Measurements from ENCODE around the gene PITPNM3.

The PITPNM3 gene

DNA sequence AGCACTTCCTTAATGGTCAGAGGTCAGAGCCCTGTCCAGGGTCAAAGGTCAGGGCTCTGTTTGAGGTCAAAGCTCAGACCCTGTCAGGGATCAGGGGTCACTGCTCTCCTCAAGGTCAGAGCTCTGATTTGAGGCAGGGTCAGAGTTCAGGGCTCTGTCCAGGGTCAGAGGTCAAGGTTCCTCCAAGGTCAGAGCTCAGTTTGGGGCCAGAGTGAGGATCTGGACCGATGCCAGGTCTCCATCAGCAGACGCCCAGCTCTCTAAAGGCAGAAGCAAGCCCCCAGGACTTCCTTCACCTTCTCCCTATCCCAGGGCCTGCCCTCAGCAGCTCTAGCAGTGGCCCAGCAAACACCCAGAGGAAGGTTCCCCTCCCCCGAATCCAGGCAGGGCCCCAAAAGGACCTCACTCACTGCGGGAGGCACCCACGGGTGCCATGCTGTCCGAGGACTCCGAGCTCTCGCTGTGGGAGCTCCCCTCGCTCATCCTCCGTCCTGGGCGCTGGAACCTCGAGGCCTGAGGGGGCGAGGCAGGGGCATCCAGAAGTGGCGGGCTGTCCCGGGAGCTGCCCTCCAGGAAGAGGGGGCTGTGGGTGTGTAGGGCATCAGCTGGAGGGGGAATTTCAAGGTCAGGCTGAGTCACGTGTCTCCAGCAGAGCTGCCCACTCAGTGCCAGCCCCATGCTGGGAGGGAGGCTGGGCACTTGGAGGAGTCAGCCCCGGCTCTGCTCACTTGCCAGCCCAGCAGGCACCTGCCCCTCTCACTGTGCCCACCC is 85.4 kb downstream of the PITPNM3 start:
- H3K4me1 ChIP-seq (ENCODE audit: insufficient read depth, low read length, poor library complexity, severe bottlenecking): no peaks in the 10 kb centered on the region
- no peaks in the 10 kb centered on the region for H3K36me3 ChIP-seq (ENCODE audit: insufficient read depth, low read length)
- no peak overlapping the region for H3K4me2 ChIP-seq (ENCODE audit: low read depth, low read length, poor library complexity, severe bottlenecking)
- H3K27me3 ChIP-seq (ENCODE audit: insufficient read depth, low read length, poor library complexity, severe bottlenecking): no peaks in the 10 kb centered on the region
- TF ChIP-seq EZH2phosphoT487 (IDR thresholded peaks at IDR 0.05; ENCODE audit: borderline replicate concordance) (no peak), CTCF (conservative IDR thresholded peaks at IDR 0.05; ENCODE audit: low read length) (no peak)
- H3K9me2 ChIP-seq (replicated peaks; ENCODE audit: low read depth, low read length): no peaks in the 10 kb centered on the region
- H4K20me1 ChIP-seq (ENCODE audit: insufficient read depth, low read length, poor library complexity, severe bottlenecking): no peaks in the 10 kb centered on the region
- no peak overlapping the region for H3K9ac ChIP-seq (ENCODE audit: low read depth, low read length, poor library complexity, severe bottlenecking)
- no peak overlapping the region for H2AFZ ChIP-seq (ENCODE audit: low read length)
- no peaks in the 10 kb centered on the region for H3F3A ChIP-seq (ENCODE audit: low read depth)
- H3K9me3 ChIP-seq (ENCODE audit: insufficient read depth, low read depth, low read length): no peaks in the 10 kb centered on the region
- H3K79me2 ChIP-seq (ENCODE audit: insufficient read depth, low read length): no peaks in the 10 kb centered on the region
- H3K4me3 ChIP-seq (ENCODE audit: low read length, poor library complexity, severe bottlenecking): no peak overlapping the region

GRCh38 chr17:6470146-6470718 is 86.1 kb downstream of the PITPNM3 start:
- H2AFZ ChIP-seq (ENCODE audit: low read length): no peak overlapping the region
- no peak overlapping the region for H3K4me3 ChIP-seq (ENCODE audit: low read length, poor library complexity, severe bottlenecking)
- no peaks in the 10 kb centered on the region for H3K9me2 ChIP-seq (replicated peaks; ENCODE audit: low read depth, low read length)
- H4K20me1 ChIP-seq (ENCODE audit: insufficient read depth, low read length, poor library complexity, severe bottlenecking): no peaks in the 10 kb centered on the region
- no peaks in the 10 kb centered on the region for H3K36me3 ChIP-seq (ENCODE audit: insufficient read depth, low read length)
- H3F3A ChIP-seq (ENCODE audit: low read depth): no peaks in the 10 kb centered on the region
- H3K79me2 ChIP-seq (ENCODE audit: insufficient read depth, low read length): no peaks in the 10 kb centered on the region
- TF ChIP-seq EZH2phosphoT487 (IDR thresholded peaks at IDR 0.05; ENCODE audit: borderline replicate concordance): no peak
- no peak for TF ChIP-seq CTCF (conservative IDR thresholded peaks at IDR 0.05; ENCODE audit: low read length)
- H3K9ac ChIP-seq (ENCODE audit: low read depth, low read length, poor library complexity, severe bottlenecking): no peak overlapping the region
- H3K9me3 ChIP-seq (ENCODE audit: insufficient read depth, low read depth, low read length): no peaks in the 10 kb centered on the region
- H3K4me2 ChIP-seq (ENCODE audit: low read depth, low read length, poor library complexity, severe bottlenecking): no peak overlapping the region
- H3K27me3 ChIP-seq (ENCODE audit: insufficient read depth, low read length, poor library complexity, severe bottlenecking): no peaks in the 10 kb centered on the region
- H3K4me1 ChIP-seq (ENCODE audit: insufficient read depth, low read length, poor library complexity, severe bottlenecking): no peaks in the 10 kb centered on the region

DNA sequence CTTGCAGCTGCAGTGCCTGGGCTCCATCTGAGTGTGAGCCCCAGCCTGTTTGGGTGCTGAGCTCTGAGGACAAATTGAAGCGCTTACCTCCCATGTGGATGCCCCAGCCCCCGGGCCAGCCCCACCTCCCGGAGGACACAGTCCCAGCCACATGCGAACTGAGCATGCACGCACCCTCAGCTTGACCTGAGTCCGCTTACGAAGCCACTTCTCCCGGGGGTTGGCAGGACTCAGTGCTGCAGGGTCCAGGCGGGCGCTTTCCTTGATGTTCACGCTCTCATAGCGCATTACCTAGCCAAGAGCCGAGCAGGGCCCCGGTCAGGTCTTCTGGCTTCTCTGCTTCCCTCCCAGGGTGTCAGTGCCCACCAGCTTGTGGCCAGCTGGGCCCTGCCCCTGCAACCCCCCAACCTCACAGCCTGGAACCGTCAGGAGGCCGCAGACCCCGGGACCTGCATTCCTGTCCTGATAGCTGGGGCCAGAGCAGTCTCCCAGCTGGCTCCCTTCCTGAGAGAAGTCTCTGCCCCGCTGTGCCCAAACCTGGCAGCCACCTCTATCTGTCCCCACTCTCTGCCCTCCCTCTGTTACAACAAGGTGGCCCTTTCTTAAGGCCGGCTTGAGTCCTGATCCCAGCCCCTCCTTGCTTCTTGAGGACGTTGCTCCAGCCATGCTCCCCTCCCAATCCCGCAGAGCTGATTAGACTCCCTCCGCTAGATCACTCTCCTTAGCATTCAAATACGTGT is 88.1 kb downstream of the PITPNM3 start:
- H3K27me3 ChIP-seq (ENCODE audit: insufficient read depth, low read length, poor library complexity, severe bottlenecking): no peaks in the 10 kb centered on the region
- no peaks in the 10 kb centered on the region for H4K20me1 ChIP-seq (ENCODE audit: insufficient read depth, low read length, poor library complexity, severe bottlenecking)
- H3K4me1 ChIP-seq (ENCODE audit: insufficient read depth, low read length, poor library complexity, severe bottlenecking): no peaks in the 10 kb centered on the region
- H2AFZ ChIP-seq (ENCODE audit: low read length): no peak overlapping the region
- H3K9ac ChIP-seq (ENCODE audit: low read depth, low read length, poor library complexity, severe bottlenecking): no peak overlapping the region
- TF ChIP-seq CTCF (conservative IDR thresholded peaks at IDR 0.05; ENCODE audit: low read length): no peak
- no peak for TF ChIP-seq EZH2phosphoT487 (IDR thresholded peaks at IDR 0.05; ENCODE audit: borderline replicate concordance)
- H3K4me3 ChIP-seq (ENCODE audit: low read length, poor library complexity, severe bottlenecking): no peak overlapping the region
- no peaks in the 10 kb centered on the region for H3K9me2 ChIP-seq (replicated peaks; ENCODE audit: low read depth, low read length)
- H3K9me3 ChIP-seq (ENCODE audit: insufficient read depth, low read depth, low read length): no peaks in the 10 kb centered on the region
- no peaks in the 10 kb centered on the region for H3F3A ChIP-seq (ENCODE audit: low read depth)
- no peaks in the 10 kb centered on the region for H3K36me3 ChIP-seq (ENCODE audit: insufficient read depth, low read length)
- no peak overlapping the region for H3K4me2 ChIP-seq (ENCODE audit: low read depth, low read length, poor library complexity, severe bottlenecking)
- H3K79me2 ChIP-seq (ENCODE audit: insufficient read depth, low read length): no peaks in the 10 kb centered on the region

Measured in Loucy (cell line).